ENCODE measurements around the gene VEGFA. TPM values are rescaled to one million over a fixed set of nuclear protein-coding genes. Genes with fewer than 3 reads are reported as not detected.

Gene VEGFA
- total RNA-seq, 1 donor from 2014 or later, result 231 TPM

- intact Hi-C loops (cut with DNase I), result no loop called here
- TF ChIP-seq, protein P1, sequence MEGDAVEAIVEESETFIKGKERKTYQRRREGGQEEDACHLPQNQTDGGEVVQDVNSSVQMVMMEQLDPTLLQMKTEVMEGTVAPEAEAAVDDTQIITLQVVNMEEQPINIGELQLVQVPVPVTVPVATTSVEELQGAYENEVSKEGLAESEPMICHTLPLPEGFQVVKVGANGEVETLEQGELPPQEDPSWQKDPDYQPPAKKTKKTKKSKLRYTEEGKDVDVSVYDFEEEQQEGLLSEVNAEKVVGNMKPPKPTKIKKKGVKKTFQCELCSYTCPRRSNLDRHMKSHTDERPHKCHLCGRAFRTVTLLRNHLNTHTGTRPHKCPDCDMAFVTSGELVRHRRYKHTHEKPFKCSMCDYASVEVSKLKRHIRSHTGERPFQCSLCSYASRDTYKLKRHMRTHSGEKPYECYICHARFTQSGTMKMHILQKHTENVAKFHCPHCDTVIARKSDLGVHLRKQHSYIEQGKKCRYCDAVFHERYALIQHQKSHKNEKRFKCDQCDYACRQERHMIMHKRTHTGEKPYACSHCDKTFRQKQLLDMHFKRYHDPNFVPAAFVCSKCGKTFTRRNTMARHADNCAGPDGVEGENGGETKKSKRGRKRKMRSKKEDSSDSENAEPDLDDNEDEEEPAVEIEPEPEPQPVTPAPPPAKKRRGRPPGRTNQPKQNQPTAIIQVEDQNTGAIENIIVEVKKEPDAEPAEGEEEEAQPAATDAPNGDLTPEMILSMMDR (IDR thresholded peaks at IDR 0.05), result no peak
- H3K27me3 ChIP-seq, result no peaks in the 10 kb centered on the region
- no peak for ATAC-seq
- H3K4me3 ChIP-seq, result no peak overlapping the region
- peaks cover 8% of the 10 kb centered on the region for H3K4me1 ChIP-seq
- no peak for DNase-seq
- H3K36me3 ChIP-seq, result peaks cover 75% of the 10 kb centered on the region
- H3K9me3 ChIP-seq, result no peaks in the 10 kb centered on the region
- no peak overlapping the region for H3K27ac ChIP-seq
Measured at GRCh38 chr6:43780293-43780692, 10.3 kb downstream of the VEGFA start.

GRCh38 chr6:43780941-43781928 is 11.2 kb downstream of the VEGFA start:
- Histone ChIP-seq H3K4me3 (no peak overlapping the region), H3K27me3 (no peaks in the 10 kb centered on the region), H3K4me1 (peaks cover 2% of the 10 kb centered on the region), H3K36me3 (peaks cover 83% of the 10 kb centered on the region), H3K9me3 (no peaks in the 10 kb centered on the region), H3K27ac (no peak overlapping the region)
- no peak for DNase-seq
- TF ChIP-seq, protein P1 (IDR thresholded peaks at IDR 0.05), result no peak
- intact Hi-C loops (cut with DNase I), result no loop called here
- no peak for ATAC-seq

DNA sequence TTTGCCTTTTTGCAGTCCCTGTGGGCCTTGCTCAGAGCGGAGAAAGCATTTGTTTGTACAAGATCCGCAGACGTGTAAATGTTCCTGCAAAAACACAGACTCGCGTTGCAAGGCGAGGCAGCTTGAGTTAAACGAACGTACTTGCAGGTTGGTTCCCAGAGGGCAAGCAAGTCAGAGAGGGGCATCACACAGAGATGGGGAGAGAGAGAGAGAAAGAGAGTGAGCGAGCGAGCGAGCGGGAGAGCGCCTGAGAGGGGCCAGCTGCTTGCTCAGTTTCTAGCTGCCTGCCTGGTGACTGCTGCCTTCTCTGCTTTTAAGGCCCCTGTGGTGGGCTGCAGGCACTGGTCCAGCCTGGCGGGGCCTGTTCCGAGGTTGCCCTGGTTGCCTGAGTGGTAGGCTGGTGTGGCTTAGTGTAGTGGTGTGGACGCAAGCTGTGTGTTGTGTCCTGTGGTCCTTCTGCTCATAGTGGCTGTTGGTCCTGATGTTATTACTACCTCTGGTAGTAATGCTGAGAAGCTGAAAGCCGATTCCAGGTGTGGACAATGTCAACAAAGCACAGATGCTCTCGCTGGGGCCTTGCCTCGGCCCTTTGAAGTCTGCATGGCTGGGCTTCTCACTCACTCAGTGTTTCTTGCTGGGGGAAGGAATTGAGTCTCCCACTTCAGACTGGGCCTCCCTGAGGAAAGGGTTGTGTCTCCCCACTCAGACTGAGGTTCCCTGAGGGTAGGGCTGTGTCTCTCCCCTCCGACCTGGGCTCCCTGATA is 12.1 kb downstream of the VEGFA start:
- no peaks in the 10 kb centered on the region for H3K27me3 ChIP-seq
- peaks cover 81% of the 10 kb centered on the region for H3K36me3 ChIP-seq
- ATAC-seq (no peak), DNase-seq (no peak)
- intact Hi-C loops (cut with DNase I), result no loop called here
- no peak overlapping the region for H3K4me3 ChIP-seq
- no peaks in the 10 kb centered on the region for H3K4me1 ChIP-seq
- no peaks in the 10 kb centered on the region for H3K9me3 ChIP-seq
- TF ChIP-seq, protein P1 (IDR thresholded peaks at IDR 0.05), result no peak
- H3K27ac ChIP-seq, result no peak overlapping the region

GRCh38 chr6:43782764-43783513 is 12.9 kb downstream of the VEGFA start:
- Histone ChIP-seq H3K4me3 (no peak overlapping the region), H3K36me3 (peaks cover 75% of the 10 kb centered on the region), H3K27me3 (no peaks in the 10 kb centered on the region), H3K4me1 (no peaks in the 10 kb centered on the region), H3K27ac (no peak overlapping the region), H3K9me3 (no peaks in the 10 kb centered on the region)
- intact Hi-C loops (cut with DNase I), result no loop called here
- ATAC-seq (no peak), DNase-seq (no peak)
- TF ChIP-seq, protein P1 (IDR thresholded peaks at IDR 0.05), result no peak

GRCh38 chr6:43784049-43784855 is 14.2 kb downstream of the VEGFA start:
- intact Hi-C loops (cut with DNase I), result no loop called here
- DNase-seq (no peak), ATAC-seq (no peak)
- no peak overlapping the region for H3K4me3 ChIP-seq
- no peaks in the 10 kb centered on the region for H3K4me1 ChIP-seq
- TF ChIP-seq, protein P1 (IDR thresholded peaks at IDR 0.05), result no peak
- H3K27ac ChIP-seq, result no peak overlapping the region
- no peaks in the 10 kb centered on the region for H3K27me3 ChIP-seq
- no peaks in the 10 kb centered on the region for H3K9me3 ChIP-seq
- peaks cover 62% of the 10 kb centered on the region for H3K36me3 ChIP-seq

All from upper lobe of right lung (tissue), 1 donor.